OCI-LY1 (cell line): ENCODE measurements around the gene SKP1.

Experiments used
- H2AFZ ChIP-seq: fragments of 200-600 bp; sonication (generic), shearing (Covaris generic); 2 replicates; pipeline ENCODE4 v1.6.0; 2014; ENCODE audit warnings: antibody characterized with exemption, mild to moderate bottlenecking, low read length
- H3F3A ChIP-seq: fragments of 200-600 bp; sonication (generic), shearing (Covaris generic); 2 replicates; pipeline ENCODE4 v1.6.0; 2014; ENCODE audit warnings: mild to moderate bottlenecking, antibody characterized with exemption, low read length, moderate library complexity; ENCODE audit not compliant: insufficient read depth
- H3K27ac ChIP-seq: fragments of 200-600 bp; sonication (generic); 2 replicates; pipeline ENCODE4 v1.5.1; 2014; ENCODE audit warnings: low read length, mixed run types, mild to moderate bottlenecking, low read depth; ENCODE audit not compliant: poor library complexity, severe bottlenecking
- H3K27me3 ChIP-seq: fragments of 200-600 bp; sonication (generic); 2 replicates; pipeline ENCODE4 v1.6.0; 2014; ENCODE audit warnings: antibody characterized with exemption, mild to moderate bottlenecking, low read length, moderate library complexity; ENCODE audit not compliant: insufficient read depth
- H3K36me3 ChIP-seq: fragments of 200-600 bp; sonication (generic); 2 replicates; pipeline ENCODE4 v1.6.1; 2014; ENCODE audit warnings: mild to moderate bottlenecking, antibody characterized with exemption, low read length, moderate library complexity, mixed read lengths; ENCODE audit not compliant: insufficient read depth
- H3K4me1 ChIP-seq: fragments of 200-600 bp; sonication (generic); 2 replicates; pipeline ENCODE4 v1.5.1; 2014; ENCODE audit warnings: mild to moderate bottlenecking, low read length, moderate library complexity; ENCODE audit not compliant: insufficient read depth, severe bottlenecking
- H3K4me2 ChIP-seq: fragments of 200-600 bp; sonication (generic), shearing (Covaris generic); 2 replicates; pipeline ENCODE4 v1.6.1; 2014; ENCODE audit warnings: low read length
- H3K4me3 ChIP-seq: fragments of 200-600 bp; sonication (generic); 2 replicates; pipeline ENCODE4 v1.5.1; 2014; ENCODE audit warnings: low read length, low read depth, mild to moderate bottlenecking, mixed read lengths; ENCODE audit not compliant: poor library complexity, severe bottlenecking
- H3K79me2 ChIP-seq: fragments of 200-600 bp; shearing (Covaris generic); 2 replicates; pipeline ENCODE4 v1.6.1; 2016; ENCODE audit warnings: mixed run types, low read length, mixed read lengths; ENCODE audit not compliant: insufficient read depth
- H3K9ac ChIP-seq: fragments of 200-600 bp; sonication (generic), shearing (Covaris generic); 2 replicates; pipeline ENCODE4 v1.6.1; 2014; ENCODE audit warnings: mild to moderate bottlenecking, low read length, mixed read lengths
- H3K9me2 ChIP-seq: fragments of 200-600 bp; sonication (generic), shearing (Covaris generic); 2 replicates; pipeline ENCODE4 v1.6.1; 2014; ENCODE audit warnings: low read depth, mild to moderate bottlenecking, low read length, mixed read lengths
- H3K9me3 ChIP-seq: fragments of 200-600 bp; shearing (Covaris generic); 2 replicates; pipeline ENCODE4 v1.6.1; 2014; ENCODE audit warnings: low read length, mixed read lengths
- H4K20me1 ChIP-seq: fragments of 200-600 bp; sonication (generic), shearing (Covaris generic); 2 replicates; pipeline ENCODE4 v1.6.0; 2016; ENCODE audit warnings: mild to moderate bottlenecking, low read length; ENCODE audit not compliant: insufficient read depth
- EZH2 ChIP-seq: fragments of 200-600 bp; sonication (generic), shearing (Covaris generic); IDR thresholded peaks from 2 replicates; pipeline ENCODE4 v1.8.0; 2017; ENCODE audit warnings: borderline replicate concordance, mixed run types, mild to moderate bottlenecking, antibody characterized with exemption, low read length, moderate library complexity, mixed read lengths
- TF ChIP-seq, protein P1 (sequence below): fragments of 200-600 bp; sonication (generic), shearing (Covaris generic); IDR thresholded peaks from 2 replicates; pipeline ENCODE4 v1.5.1; 2017; ENCODE audit warnings: mild to moderate bottlenecking, antibody characterized with exemption, low read length, moderate library complexity, mixed read lengths

The SKP1 gene

DNA sequence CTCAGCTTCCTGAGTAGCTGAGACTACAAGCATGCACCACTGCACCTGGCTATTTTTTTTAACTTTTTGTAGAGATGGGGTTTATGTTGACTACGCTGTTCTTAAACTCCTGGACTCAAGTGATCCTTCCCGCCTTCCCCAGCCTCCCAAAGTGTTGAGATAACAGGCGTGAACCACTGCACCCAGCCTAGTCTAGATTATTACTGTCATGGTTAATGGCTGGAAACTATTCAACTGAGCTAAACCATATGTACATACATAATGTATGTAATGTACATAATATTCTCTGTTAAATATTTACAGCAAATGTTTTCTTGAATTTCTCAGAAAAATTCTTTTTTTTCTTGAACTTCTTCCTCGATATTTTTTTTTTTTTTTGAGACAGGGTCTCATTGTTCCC is 27.8 kb upstream of the SKP1 start:
- Histone ChIP-seq H3K4me2 (no peak overlapping the region), H3K9me2 (no peaks in the 10 kb centered on the region), H4K20me1 (peaks cover 11% of the 10 kb centered on the region; the same call in 1 of the 2 replicates), H3F3A (no peaks in the 10 kb centered on the region), H3K9me3 (no peaks in the 10 kb centered on the region), H3K27ac (no peak overlapping the region), H2AFZ (no peak overlapping the region), H3K4me1 (peaks cover 7% of the 10 kb centered on the region), H3K27me3 (no peaks in the 10 kb centered on the region), H3K4me3 (no peak overlapping the region), H3K36me3 (peaks cover 74% of the 10 kb centered on the region), H3K9ac (no peak overlapping the region), H3K79me2 (peaks cover 50% of the 10 kb centered on the region)
- TF ChIP-seq, protein P1, sequence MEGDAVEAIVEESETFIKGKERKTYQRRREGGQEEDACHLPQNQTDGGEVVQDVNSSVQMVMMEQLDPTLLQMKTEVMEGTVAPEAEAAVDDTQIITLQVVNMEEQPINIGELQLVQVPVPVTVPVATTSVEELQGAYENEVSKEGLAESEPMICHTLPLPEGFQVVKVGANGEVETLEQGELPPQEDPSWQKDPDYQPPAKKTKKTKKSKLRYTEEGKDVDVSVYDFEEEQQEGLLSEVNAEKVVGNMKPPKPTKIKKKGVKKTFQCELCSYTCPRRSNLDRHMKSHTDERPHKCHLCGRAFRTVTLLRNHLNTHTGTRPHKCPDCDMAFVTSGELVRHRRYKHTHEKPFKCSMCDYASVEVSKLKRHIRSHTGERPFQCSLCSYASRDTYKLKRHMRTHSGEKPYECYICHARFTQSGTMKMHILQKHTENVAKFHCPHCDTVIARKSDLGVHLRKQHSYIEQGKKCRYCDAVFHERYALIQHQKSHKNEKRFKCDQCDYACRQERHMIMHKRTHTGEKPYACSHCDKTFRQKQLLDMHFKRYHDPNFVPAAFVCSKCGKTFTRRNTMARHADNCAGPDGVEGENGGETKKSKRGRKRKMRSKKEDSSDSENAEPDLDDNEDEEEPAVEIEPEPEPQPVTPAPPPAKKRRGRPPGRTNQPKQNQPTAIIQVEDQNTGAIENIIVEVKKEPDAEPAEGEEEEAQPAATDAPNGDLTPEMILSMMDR = no peak

DNA sequence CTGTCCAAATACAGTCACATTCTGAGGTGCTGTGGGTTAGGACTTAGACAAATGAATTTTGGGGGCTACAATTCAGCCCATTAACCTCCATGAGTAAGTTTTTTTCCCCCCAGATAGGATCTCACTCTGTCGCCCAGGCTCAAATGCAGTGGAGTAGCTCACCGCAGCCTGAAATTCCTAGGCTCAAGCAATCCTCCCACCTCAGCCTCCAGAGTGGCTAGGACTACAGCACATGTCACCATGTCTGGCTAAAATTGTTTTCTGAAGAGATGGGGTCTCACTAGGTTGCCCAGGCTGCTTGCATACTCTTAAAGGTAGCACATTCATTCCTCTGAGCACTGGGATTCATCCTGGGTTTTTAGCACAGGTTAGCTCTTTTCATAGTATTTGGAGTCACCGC is 26.9 kb upstream of the SKP1 start:
- no peaks in the 10 kb centered on the region for H3F3A ChIP-seq
- H3K4me1 ChIP-seq = no peaks in the 10 kb centered on the region
- no peak for TF ChIP-seq EZH2
- TF ChIP-seq, protein P1 = no peak
- H3K36me3 ChIP-seq = peaks cover 83% of the 10 kb centered on the region
- peaks cover 41% of the 10 kb centered on the region for H3K79me2 ChIP-seq
- no peaks in the 10 kb centered on the region for H3K9me3 ChIP-seq
- no peaks in the 10 kb centered on the region for H3K27me3 ChIP-seq
- no peak overlapping the region for H3K9ac ChIP-seq
- peaks cover 9% of the 10 kb centered on the region; the same call in 1 of the 2 replicates for H4K20me1 ChIP-seq
- H3K9me2 ChIP-seq = no peaks in the 10 kb centered on the region
- H3K4me3 ChIP-seq = no peak overlapping the region
- H3K4me2 ChIP-seq = no peak overlapping the region
- H3K27ac ChIP-seq = no peak overlapping the region
- no peak overlapping the region for H2AFZ ChIP-seq

DNA sequence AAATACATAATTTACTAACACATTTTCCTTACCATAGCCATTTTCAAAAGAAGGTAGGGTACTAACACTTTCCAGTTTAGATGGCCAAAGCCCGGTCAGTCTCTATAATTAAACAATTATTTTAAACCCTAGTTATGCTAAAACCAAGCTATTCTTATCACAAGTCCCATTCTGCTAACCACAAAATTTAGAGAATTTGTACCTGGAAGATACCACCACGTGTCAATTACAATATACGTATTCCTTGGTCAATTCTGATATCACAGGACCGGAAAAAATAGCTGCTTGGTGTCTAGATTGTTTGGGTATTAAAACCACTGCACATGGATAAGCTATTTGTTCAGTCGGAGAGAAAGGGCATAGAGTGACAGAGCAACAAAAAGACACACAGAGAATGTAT is 18.9 kb upstream of the SKP1 start:
- H3K9ac ChIP-seq = no peak overlapping the region
- H2AFZ ChIP-seq = no peak overlapping the region
- no peaks in the 10 kb centered on the region for H3K9me3 ChIP-seq
- H3K36me3 ChIP-seq = peaks cover 67% of the 10 kb centered on the region
- no peaks in the 10 kb centered on the region for H3K27me3 ChIP-seq
- no peaks in the 10 kb centered on the region for H3F3A ChIP-seq
- no peaks in the 10 kb centered on the region for H3K9me2 ChIP-seq
- H3K4me3 ChIP-seq = no peak overlapping the region
- no peaks in the 10 kb centered on the region for H4K20me1 ChIP-seq
- TF ChIP-seq EZH2 = no peak
- TF ChIP-seq, protein P1 = no peak
- no peaks in the 10 kb centered on the region for H3K4me1 ChIP-seq
- no peak overlapping the region for H3K4me2 ChIP-seq
- no peaks in the 10 kb centered on the region for H3K79me2 ChIP-seq
- no peak overlapping the region for H3K27ac ChIP-seq
